A549 (cell line): ENCODE measurements around the gene POC1B. TPM values are rescaled to one million over a fixed set of nuclear protein-coding genes. Genes with fewer than 3 reads are reported as not detected.

Experiments
- ATAC-seq, 2 experiments: fragments of 200-7000 bp in 1 of 2; fragments of >200 bp in 1 of 2; cut with Nextera tagmentation in 1 of 2; cut with Tn5 transposase in 1 of 2; 3 replicates each; pipeline versions ENCODE4 v1.8.0 to v1.9.1; 2018 to 2020; ENCODE audit warnings: mild to moderate bottlenecking in 1 of 2, moderate library complexity in 1 of 2
- CTCF ChIA-PET: fragments of 300-600 bp; sonication (Branson Sonifier 250); formaldehyde crosslinking; extraction: SDS; loops from one replicate; lab custom pipeline; 2021; ENCODE audit warnings: antibody characterized with exemption, inconsistent platforms; lab: Yijun Ruan, JAX
- POLR2A ChIA-PET: fragments of 350-600 bp; formaldehyde crosslinking; extraction: SDS; loops from one replicate; lab custom pipeline; 2021; ENCODE audit warnings: antibody characterized with exemption, inconsistent platforms; lab: Yijun Ruan, JAX
- DNase-seq, 2 experiments: peaks; one replicate each; pipeline versions ENCODE4 v3.0.0 to v3.0.0-alpha.2; 2011 to 2016; ENCODE audit warnings: low read depth in 1 of 2, low spot score in 1 of 2
- FAIRE-seq: peaks from 2 replicates; lab custom pipeline; 2011; peaks lifted over from hg19 to GRCh38; lab: Jason Lieb, UNC
- H3K27ac ChIP-seq, 2 experiments: fragments of >200 bp; sonication (Bioruptor Twin); formaldehyde crosslinking; 3 replicates each; pipeline ENCODE4 v1.5.1; 2016 to 2017
- H3K4me1 ChIP-seq: fragments of >200 bp; sonication (Bioruptor Twin); formaldehyde crosslinking; 3 replicates; pipeline ENCODE4 v1.6.1; 2016
- H3K4me2 ChIP-seq: fragments of >200 bp; sonication (Bioruptor Twin); formaldehyde crosslinking; 3 replicates; pipeline ENCODE4 v1.6.1; 2016
- H3K4me3 ChIP-seq: fragments of >200 bp; sonication (Bioruptor Twin); formaldehyde crosslinking; 3 replicates; pipeline ENCODE4 v1.5.1; 2016
- H3K9me3 ChIP-seq: fragments of >200 bp; sonication (Bioruptor Twin); formaldehyde crosslinking; 3 replicates; pipeline ENCODE4 v1.6.1; 2016
- BHLHE40 ChIP-seq: IDR thresholded peaks from 2 replicates; pipeline ENCODE4 v1.6.1; 2012; ENCODE audit warnings: low read depth, low read length, inconsistent platforms
- CEBPB ChIP-seq, 2 experiments: fragments of >200 bp in 1 of 2; sonication (Bioruptor Twin) in 1 of 2; formaldehyde crosslinking in 1 of 2; IDR thresholded peaks; 2 replicates each; pipeline ENCODE4 v1.6.1; 2012 to 2016
- CHD2 ChIP-seq: fragments of 150-350 bp; IDR thresholded peaks from 2 replicates; pipeline ENCODE4 v1.6.1; 2014; ENCODE audit warnings: low read length; ENCODE audit not compliant: partially characterized antibody
- CHD4 ChIP-seq: fragments of 200-600 bp; sonication (generic); IDR thresholded peaks from 2 replicates; pipeline ENCODE4 v1.6.1; 2016; ENCODE audit warnings: antibody characterized with exemption, mild to moderate bottlenecking, borderline replicate concordance
- CTCF ChIP-seq: fragments of >200 bp; sonication (Bioruptor Twin); formaldehyde crosslinking; IDR thresholded peaks from 3 replicates; pipeline ENCODE4 v1.5.1; 2016
- EHF ChIP-seq: fragments of 250-450 bp; sonication (Bioruptor Pico); IDR thresholded peaks from 2 replicates; pipeline ENCODE4 v1.5.0; 2020; ENCODE audit warnings: mild to moderate bottlenecking
- EHMT2 ChIP-seq: fragments of 200-600 bp; sonication (generic); IDR thresholded peaks from 2 replicates; pipeline ENCODE4 v1.6.1; 2016; ENCODE audit warnings: antibody characterized with exemption, low read depth, mild to moderate bottlenecking, moderate library complexity
- FOSB ChIP-seq: fragments of 250-450 bp; sonication (Bioruptor Pico); IDR thresholded peaks from 2 replicates; pipeline ENCODE4 v1.5.0; 2020; ENCODE audit warnings: mild to moderate bottlenecking, moderate library complexity
- HOXB13 ChIP-seq: fragments of 250-450 bp; sonication (Bioruptor Pico); IDR thresholded peaks from 2 replicates; pipeline ENCODE4 v1.5.0; 2020; ENCODE audit warnings: low read depth, mild to moderate bottlenecking, moderate library complexity
- JUN ChIP-seq, 2 experiments: fragments of >200 bp; sonication (Bioruptor Twin); formaldehyde crosslinking; IDR thresholded peaks; 2 replicates in 1 of 2; 3 replicates in 1 of 2; pipeline ENCODE4 v1.6.1; 2016 to 2017
- JUNB ChIP-seq: fragments of >200 bp; sonication (Bioruptor Twin); formaldehyde crosslinking; IDR thresholded peaks from 2 replicates; pipeline ENCODE4 v1.6.1; 2016
- MAFK ChIP-seq: fragments of 450-650 bp; IDR thresholded peaks from 2 replicates; pipeline ENCODE4 v1.6.1; 2014; ENCODE audit not compliant: partially characterized antibody
- MAX ChIP-seq: IDR thresholded peaks from 2 replicates; pipeline ENCODE4 v1.6.1; 2012
- MAZ ChIP-seq: fragments of 150-350 bp; IDR thresholded peaks from 2 replicates; pipeline ENCODE4 v1.6.1; 2014; ENCODE audit warnings: antibody characterized with exemption, low read depth, low read length, borderline replicate concordance
- MYC ChIP-seq: IDR thresholded peaks from 2 replicates; pipeline ENCODE4 v1.6.1; 2012; ENCODE audit warnings: mild to moderate bottlenecking, inconsistent platforms, low read length, improper control_type of control experiment, borderline replicate concordance
- NFE2L2 ChIP-seq: fragments of 150-350 bp; conservative IDR thresholded peaks from 2 replicates; pipeline ENCODE4 v1.6.1; 2014; ENCODE audit warnings: low read length
- NPAS2 ChIP-seq: fragments of 250-450 bp; sonication (Bioruptor Pico); IDR thresholded peaks from 2 replicates; pipeline ENCODE4 v1.8.0; 2022; ENCODE audit warnings: mild to moderate bottlenecking, moderate library complexity, borderline replicate concordance
- PBX3 ChIP-seq: IDR thresholded peaks from 2 replicates; pipeline ENCODE4 v1.6.1; 2012
- PHF8 ChIP-seq: fragments of 200-600 bp; sonication (generic); IDR thresholded peaks from 2 replicates; pipeline ENCODE4 v1.6.1; 2016; ENCODE audit warnings: low read depth, mild to moderate bottlenecking, antibody characterized with exemption, moderate library complexity, borderline replicate concordance
- POLR2A ChIP-seq: IDR thresholded peaks from 2 replicates; pipeline ENCODE4 v1.6.1; 2012; ENCODE audit warnings: mild to moderate bottlenecking, low read length
- RAD21 ChIP-seq, 2 experiments: fragments of >200 bp in 1 of 2; sonication (Bioruptor Twin) in 1 of 2; formaldehyde crosslinking in 1 of 2; IDR thresholded peaks in 1 of 2; conservative IDR thresholded peaks in 1 of 2; 2 replicates in 1 of 2; 3 replicates in 1 of 2; pipeline ENCODE4 v1.6.1; 2012 to 2018; ENCODE audit warnings: inconsistent platforms in 1 of 2
- RCOR1 ChIP-seq: fragments of 150-350 bp; IDR thresholded peaks from 2 replicates; pipeline ENCODE4 v1.6.1; 2014; ENCODE audit warnings: antibody characterized with exemption, low read length, low read depth
- REST ChIP-seq: fragments of 200-600 bp; sonication (generic); IDR thresholded peaks from 2 replicates; pipeline ENCODE4 v1.6.1; 2016; ENCODE audit warnings: antibody characterized with exemption, mild to moderate bottlenecking, moderate library complexity
- RFX5 ChIP-seq: fragments of 450-650 bp; IDR thresholded peaks from 2 replicates; pipeline ENCODE4 v1.7.1; 2014; ENCODE audit warnings: antibody characterized with exemption, mild to moderate bottlenecking, moderate library complexity
- RNF2 ChIP-seq: fragments of 200-600 bp; sonication (generic); IDR thresholded peaks from 2 replicates; pipeline ENCODE4 v1.6.1; 2016; ENCODE audit warnings: low read depth, mild to moderate bottlenecking, antibody characterized with exemption, moderate library complexity, borderline replicate concordance
- SREBF2 ChIP-seq: fragments of 450-650 bp; IDR thresholded peaks from 2 replicates; pipeline ENCODE4 v1.6.1; 2014; ENCODE audit warnings: mild to moderate bottlenecking, moderate library complexity
- TP53 ChIP-seq: fragments of 250-450 bp; sonication (Bioruptor Pico); IDR thresholded peaks from 2 replicates; pipeline ENCODE4 v1.5.0; 2021; ENCODE audit warnings: mild to moderate bottlenecking, moderate library complexity
- ZC3H11A ChIP-seq: fragments of 450-650 bp; IDR thresholded peaks from 2 replicates; pipeline ENCODE4 v1.6.1; 2014; ENCODE audit warnings: antibody characterized with exemption, mild to moderate bottlenecking
- ZSCAN20 ChIP-seq: fragments of 250-450 bp; sonication (Bioruptor Pico); IDR thresholded peaks from 2 replicates; pipeline ENCODE4 v1.8.0; 2022; ENCODE audit warnings: mild to moderate bottlenecking, moderate library complexity
- WGBS: methylation state at CpG from one replicate; pipeline ENCODE4 v1.1.6; 2017; ENCODE audit errors: missing lambda C conversion rate; 5-methylcytosine and 5-hydroxymethylcytosine counted together
- polyA plus RNA-seq, 4 experiments: library from polyadenylated mRNA; depleted of rRNA in 3 of 4; stranded (reverse); fragments of >200 nt; fragmentation: RNase III in 1 of 4; extraction: RNeasy Plus Mini Kit Qiagen cat#74134 plus additional on column Dnase treatment in 1 of 4; gene quantifications; 2 replicates in 3 of 4; 3 replicates in 1 of 4; pipeline ENCODE4 v1.2.3, GENCODE V29; 2011 to 2017

Gene POC1B
- polyA plus RNA-seq, 2 of the 4 experiments (the other 2 are of a cell fraction), result 10.8 to 38.6 TPM

GRCh38 chr12:89552376-89552775 is 26.5 kb upstream of the POC1B start:
- no peak for TF ChIP-seq CHD2
- no peak for TF ChIP-seq CTCF
- no peak for TF ChIP-seq RCOR1
- no peak for TF ChIP-seq ZSCAN20 (CRISPR knock-in tag)
- no peak for TF ChIP-seq NFE2L2
- TF ChIP-seq TP53 (CRISPR knock-in tag), result no peak
- TF ChIP-seq RNF2, result no peak
- no peak for TF ChIP-seq EHF
- Histone ChIP-seq H3K4me1 (no peaks in the 10 kb centered on the region), H3K27ac (no peak overlapping the region), H3K4me3 (no peak overlapping the region), H3K4me2 (no peak overlapping the region), H3K9me3 (no peaks in the 10 kb centered on the region; the same call in 2 of the 3 replicates)
- POLR2A ChIA-PET, result no interaction called here
- CTCF ChIA-PET, result interaction anchor here (2.1 kb wide), 1 partner anchor 9 kb away, joined by 10 read pairs; no protein-coding TSS in a partner anchor
- FAIRE-seq (no peak), DNase-seq (no peak), ATAC-seq (no peak)
- 7% methylated on average over 1 of the region's 1 CpG for WGBS

GRCh38 chr12:89551747-89552146 is 25.9 kb upstream of the POC1B start:
- FAIRE-seq (no peak), ATAC-seq (no peak), DNase-seq (no peak)
- Histone ChIP-seq H3K9me3 (no peaks in the 10 kb centered on the region; the same call in 2 of the 3 replicates), H3K4me1 (no peaks in the 10 kb centered on the region), H3K4me3 (no peak overlapping the region), H3K4me2 (no peak overlapping the region), H3K27ac (no peak overlapping the region)
- POLR2A ChIA-PET, result no interaction called here
- CTCF ChIA-PET, result interaction anchor here (2.1 kb wide), 1 partner anchor 9 kb away, joined by 10 read pairs; no protein-coding TSS in a partner anchor
- 97% methylated on average over 2 of the region's 2 CpGs for WGBS
- TF ChIP-seq MAFK (no peak), SREBF2 (no peak), PBX3 (no peak), POLR2A (no peak), CHD4 (no peak), BHLHE40 (no peak), NFE2L2 (no peak), MAZ (no peak), MAX (no peak), RFX5 (no peak), JUNB (no peak), NPAS2 (no peak), FOSB (CRISPR knock-in tag) (no peak), EHF (no peak), RAD21 (conservative IDR thresholded peaks at IDR 0.05 in 1 of 2, IDR thresholded peaks at IDR 0.05 in 1 of 2) (no peak), MYC (no peak), ZC3H11A (no peak)

GRCh38 chr12:89547101-89547500 is 21.3 kb upstream of the POC1B start:
- Histone ChIP-seq H3K27ac (0 out of 6 replicates have a peak overlapping the region, but pooled peaks of 1 of the 2 experiments have one; percentile 8), H3K4me3 (no peak overlapping the region), H3K4me2 (no peak overlapping the region), H3K9me3 (no peaks in the 10 kb centered on the region; the same call in 2 of the 3 replicates), H3K4me1 (peaks cover 27% of the 10 kb centered on the region)
- WGBS, result 77% methylated on average over 4 of the region's 4 CpGs
- DNase-seq (no peak), FAIRE-seq (no peak), ATAC-seq (no peak)
- POLR2A ChIA-PET, result no interaction called here
- CTCF ChIA-PET, result interaction anchor here (1.6 kb wide), 1 partner anchor 160 kb away, joined by 4 read pairs; no protein-coding TSS in a partner anchor
- TF ChIP-seq CEBPB (IDR thresholded peaks at IDR 0.05), result no peak
- TF ChIP-seq PHF8, result no peak
- no peak for TF ChIP-seq REST
- TF ChIP-seq ZC3H11A, result no peak
- no peak for TF ChIP-seq MYC
- TF ChIP-seq HOXB13 (CRISPR knock-in tag), result no peak
- no peak for TF ChIP-seq JUN (IDR thresholded peaks at IDR 0.05)
- TF ChIP-seq PBX3, result no peak
- TF ChIP-seq EHMT2, result no peak
- no peak for TF ChIP-seq RNF2
- TF ChIP-seq NPAS2, result no peak
